Right kidney (tissue), 1 donor: ENCODE measurements around the gene CFTR.

Source experiments
- DNase-seq: peaks from one replicate; pipeline ENCODE4 v3.0.0-alpha.2; 2016

CFTR gene

DNA sequence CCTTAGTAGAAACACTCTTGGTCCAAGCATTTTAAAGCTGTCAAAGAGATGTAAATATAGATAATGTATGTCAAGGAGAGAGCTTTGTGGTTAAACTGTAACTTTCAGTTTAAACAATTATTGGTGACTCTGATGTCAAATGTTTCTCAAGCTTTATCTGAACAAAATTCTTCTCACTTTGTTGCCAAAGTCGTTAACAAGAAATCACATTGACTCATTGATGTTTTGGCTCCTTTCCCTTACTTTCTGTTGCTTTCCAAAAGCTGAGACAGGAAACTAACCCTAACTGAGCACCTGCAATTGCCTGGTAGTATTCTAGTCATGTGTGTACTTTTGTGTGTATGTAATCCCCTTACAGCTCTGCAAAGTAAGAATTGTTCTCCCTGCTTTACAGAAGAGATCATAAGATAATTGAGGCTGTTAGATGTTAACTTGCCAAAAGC lies 108.5 kb downstream of the CFTR start:
- no peak for DNase-seq

DNA sequence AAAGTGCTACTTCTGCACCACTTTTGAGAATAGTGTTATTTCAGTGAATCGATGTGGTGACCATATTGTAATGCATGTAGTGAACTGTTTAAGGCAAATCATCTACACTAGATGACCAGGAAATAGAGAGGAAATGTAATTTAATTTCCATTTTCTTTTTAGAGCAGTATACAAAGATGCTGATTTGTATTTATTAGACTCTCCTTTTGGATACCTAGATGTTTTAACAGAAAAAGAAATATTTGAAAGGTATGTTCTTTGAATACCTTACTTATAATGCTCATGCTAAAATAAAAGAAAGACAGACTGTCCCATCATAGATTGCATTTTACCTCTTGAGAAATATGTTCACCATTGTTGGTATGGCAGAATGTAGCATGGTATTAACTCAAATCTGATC lies 110.4 kb downstream of the CFTR start:
- no peak for DNase-seq

DNA sequence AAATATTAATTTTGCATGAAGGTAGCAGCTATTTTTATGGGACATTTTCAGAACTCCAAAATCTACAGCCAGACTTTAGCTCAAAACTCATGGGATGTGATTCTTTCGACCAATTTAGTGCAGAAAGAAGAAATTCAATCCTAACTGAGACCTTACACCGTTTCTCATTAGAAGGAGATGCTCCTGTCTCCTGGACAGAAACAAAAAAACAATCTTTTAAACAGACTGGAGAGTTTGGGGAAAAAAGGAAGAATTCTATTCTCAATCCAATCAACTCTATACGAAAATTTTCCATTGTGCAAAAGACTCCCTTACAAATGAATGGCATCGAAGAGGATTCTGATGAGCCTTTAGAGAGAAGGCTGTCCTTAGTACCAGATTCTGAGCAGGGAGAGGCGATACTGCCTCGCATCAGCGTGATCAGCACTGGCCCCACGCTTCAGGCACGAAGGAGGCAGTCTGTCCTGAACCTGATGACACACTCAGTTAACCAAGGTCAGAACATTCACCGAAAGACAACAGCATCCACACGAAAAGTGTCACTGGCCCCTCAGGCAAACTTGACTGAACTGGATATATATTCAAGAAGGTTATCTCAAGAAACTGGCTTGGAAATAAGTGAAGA lies 112.3 kb downstream of the CFTR start:
- DNase-seq: no peak

DNA sequence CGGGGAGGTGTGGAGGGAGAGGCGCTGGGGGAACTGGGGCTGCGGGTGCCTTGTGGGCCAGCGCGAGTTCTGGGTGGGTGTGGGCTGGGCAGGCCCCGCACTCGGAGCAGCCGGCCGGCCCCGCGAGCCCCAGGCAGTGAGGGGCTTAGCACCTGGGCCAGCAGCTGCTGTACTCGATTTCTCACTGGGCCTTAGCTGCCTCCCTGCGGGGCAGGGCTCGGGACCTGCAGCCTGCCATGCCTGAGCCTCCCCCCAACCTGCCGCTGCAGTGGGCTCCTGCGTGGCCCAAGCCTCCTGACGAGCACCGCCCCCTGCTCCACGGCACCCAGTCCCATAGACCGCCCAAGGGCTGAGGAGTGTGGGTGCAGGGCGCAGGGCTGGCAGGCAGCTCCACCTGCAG lies 116.3 kb downstream of the CFTR start:
- DNase-seq: no peak

DNA sequence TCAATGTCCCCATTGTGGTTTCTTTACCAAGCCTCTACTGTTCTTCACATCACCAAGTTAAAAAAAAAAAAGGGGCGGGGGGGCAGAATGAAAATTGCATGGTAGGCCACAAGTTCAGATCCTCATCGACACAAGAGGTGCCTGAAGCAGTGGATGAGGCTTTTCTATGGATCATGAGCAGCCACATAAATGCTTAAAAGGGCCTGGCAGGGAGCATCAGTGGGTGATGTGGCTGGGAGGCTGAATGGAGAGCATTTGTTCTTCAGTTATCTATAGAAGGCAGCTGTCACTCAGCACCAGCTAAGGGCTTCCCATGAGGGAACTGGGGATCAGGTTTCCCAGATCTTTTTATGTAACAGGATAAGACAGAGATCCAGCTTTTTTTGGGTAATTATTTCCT lies 117.9 kb downstream of the CFTR start:
- no peak for DNase-seq

DNA sequence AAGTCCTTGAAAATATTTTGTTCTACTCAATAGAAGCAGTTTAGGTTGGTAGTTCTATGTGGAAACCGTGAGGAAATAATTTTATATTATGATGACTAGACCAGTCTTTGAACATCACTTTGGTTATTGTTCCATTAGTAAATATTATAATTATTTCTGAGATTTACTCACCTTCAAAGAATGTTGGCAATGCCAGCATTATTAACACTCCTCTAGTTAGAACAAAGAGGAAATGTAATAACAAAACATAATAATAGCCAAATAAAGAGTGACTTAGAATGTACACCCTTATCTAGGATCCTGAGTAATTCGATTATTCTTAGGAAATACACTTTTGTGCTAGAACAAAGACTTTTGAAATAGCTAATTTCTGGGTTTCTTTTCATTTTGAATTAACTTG lies 121.1 kb downstream of the CFTR start:
- no peak for DNase-seq

DNA sequence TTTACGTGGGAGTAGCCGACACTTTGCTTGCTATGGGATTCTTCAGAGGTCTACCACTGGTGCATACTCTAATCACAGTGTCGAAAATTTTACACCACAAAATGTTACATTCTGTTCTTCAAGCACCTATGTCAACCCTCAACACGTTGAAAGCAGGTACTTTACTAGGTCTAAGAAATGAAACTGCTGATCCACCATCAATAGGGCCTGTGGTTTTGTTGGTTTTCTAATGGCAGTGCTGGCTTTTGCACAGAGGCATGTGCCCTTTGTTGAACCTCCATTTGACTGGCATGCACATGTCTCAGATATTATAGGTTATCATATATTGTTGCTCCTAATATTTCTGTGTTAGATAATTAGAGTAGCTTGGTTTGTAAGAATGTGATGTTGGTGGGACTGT lies 123.8 kb downstream of the CFTR start:
- DNase-seq: no peak

DNA sequence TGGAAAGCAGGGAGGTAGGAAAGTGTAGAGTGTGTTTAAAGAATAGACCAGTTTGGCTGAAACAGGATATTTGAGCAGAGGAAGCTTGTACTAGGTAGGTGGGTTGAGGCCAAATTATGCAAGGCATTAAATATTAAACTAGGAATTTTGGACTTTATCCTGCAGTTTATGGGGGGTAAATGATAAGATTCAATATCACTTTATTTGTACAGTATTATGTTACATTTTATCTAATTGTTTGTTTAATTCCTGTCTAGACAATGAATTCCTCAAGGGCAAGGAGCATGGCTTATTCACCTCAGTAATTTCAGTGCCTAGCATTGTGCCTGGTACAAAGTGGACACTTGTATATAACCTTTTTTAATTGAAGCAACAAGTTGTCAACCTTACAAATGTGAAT lies 125.9 kb downstream of the CFTR start:
- DNase-seq: no peak

DNA sequence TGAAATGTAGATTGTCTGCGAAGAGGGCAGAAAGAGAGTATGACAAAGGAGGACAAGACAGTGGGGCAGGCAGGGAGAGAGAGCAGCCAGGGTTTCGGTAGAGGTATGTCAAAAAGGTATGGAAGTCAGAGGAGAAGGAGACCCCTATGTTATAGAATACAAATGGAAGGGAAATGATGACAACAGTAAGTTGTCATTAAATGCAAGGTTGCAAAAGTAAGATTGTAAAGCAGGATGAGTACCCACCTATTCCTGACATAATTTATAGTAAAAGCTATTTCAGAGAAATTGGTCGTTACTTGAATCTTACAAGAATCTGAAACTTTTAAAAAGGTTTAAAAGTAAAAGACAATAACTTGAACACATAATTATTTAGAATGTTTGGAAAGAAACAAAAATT lies 126.3 kb downstream of the CFTR start:
- no peak for DNase-seq

DNA sequence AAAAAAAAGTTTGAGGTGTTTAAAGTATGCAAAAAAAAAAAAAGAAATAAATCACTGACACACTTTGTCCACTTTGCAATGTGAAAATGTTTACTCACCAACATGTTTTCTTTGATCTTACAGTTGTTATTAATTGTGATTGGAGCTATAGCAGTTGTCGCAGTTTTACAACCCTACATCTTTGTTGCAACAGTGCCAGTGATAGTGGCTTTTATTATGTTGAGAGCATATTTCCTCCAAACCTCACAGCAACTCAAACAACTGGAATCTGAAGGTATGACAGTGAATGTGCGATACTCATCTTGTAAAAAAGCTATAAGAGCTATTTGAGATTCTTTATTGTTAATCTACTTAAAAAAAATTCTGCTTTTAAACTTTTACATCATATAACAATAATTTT lies 130.6 kb downstream of the CFTR start:
- DNase-seq: no peak

DNA sequence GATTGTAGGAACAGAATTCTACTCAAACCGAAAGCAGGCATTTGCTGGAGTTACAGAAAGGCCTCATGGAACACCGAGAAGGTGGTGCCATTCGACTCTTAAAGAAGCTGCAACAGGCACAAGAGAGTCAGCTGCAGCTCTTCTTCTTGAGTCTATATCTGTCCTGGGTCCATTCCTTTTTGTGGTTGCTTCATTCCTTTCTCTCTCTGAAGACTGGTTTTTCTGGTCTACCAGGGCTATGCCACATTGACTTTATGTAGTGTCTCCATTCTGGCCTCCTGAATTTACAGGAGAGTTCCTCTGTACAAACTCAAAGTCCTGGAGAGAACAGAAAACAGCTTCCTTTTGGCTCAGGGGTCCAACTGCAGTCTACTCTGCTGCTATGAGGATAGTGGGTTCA lies 132.8 kb downstream of the CFTR start:
- DNase-seq: no peak

DNA sequence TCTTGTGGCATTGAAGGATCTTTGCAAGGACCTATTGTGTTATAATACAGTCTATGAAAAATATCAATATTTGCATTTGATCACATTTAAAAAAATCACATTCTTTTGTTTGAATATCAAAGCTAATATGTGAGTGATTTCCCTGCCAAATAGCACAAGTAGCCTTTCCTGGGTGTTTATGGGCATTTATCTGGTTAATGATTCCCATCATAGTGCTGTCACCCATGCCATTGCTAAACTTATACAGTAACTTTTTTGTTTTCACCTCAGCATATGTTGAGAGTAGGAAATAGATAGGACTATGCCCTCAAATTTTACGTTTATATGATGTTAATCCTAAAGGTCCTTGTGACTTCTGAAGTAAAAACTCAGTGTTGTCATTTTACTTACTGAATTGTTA lies 136.9 kb downstream of the CFTR start:
- no peak for DNase-seq

DNA sequence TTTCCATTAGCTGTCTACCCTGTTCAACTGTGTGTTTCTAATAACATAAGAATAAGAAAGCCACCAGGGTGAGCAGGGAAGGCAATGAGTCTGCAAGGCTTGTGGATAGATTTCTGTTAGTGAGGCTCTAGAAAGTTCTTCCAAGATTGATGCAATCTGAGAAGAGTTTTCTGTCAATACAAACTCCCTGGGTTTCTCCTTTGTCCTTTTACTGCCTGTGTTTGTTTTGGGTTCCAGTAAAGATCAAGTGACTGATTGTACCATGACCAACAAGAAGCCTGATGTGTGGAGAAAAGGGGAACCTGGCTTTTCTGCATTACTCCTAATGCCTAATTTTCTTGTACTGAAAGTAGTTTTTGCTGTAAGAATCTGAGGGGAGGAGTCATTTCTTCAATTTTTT lies 139.9 kb downstream of the CFTR start:
- no peak for DNase-seq

DNA sequence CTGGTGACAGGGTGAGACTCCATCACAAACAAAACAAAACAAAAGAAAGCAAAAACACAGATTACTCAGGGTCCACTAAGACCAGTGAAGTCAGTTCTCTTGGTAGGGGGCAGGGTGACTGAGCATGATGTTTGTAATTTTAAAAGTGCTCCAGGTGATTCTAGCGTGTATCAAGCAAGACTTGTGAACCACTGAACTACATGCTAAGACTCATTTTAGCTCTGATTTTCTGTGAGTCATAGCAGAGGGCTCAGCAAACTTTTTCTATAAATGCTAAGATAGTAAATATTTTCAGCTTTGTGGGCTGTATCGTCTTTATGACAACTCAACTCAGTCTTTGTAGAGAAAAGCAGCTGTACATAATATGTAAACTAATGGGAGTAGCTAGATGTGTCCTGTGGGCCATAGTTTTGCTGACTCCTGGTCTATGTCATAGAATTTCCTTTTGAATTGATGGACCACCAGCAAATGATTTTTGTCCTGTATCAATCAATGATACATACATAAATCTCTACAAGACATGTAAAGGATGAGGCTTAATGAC lies 141.3 kb downstream of the CFTR start:
- no peak for DNase-seq

DNA sequence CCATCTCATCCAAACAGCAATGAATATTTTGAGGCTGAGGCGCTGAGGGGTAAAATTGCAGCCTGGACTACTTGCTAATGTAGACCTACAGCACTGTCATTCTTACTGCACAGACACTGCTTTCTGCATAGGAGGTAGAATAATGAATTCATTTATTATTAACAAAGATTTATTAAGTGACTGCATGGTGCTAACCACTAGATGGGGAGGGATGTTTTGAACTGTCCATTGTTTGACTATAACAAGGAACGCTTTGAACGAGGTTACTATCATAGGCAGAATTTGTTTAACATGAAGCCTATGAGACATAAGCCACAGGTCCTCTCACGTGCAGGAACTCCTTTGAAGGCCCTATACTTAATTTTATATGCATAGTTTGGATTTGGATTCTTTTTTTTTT lies 143.8 kb downstream of the CFTR start:
- no peak for DNase-seq

DNA sequence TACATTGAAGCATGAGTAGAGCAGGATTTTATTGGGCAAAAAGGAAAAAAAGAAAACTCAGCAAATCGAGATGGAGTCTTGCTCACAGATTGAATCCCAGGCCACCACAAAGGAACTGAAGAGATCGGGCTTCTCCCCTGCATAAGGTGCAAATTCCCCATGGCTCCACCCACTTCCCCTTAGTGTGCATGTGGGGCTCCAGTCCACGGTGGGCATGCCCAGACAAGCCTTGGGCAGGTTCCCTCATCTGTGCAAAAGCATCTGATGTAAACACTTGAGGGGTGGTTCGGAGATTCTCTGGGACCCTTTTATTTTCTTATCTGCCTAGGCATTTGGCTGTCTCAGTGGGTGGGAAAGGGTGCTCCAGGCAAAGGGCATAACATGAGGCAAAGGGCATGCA lies 150.7 kb downstream of the CFTR start:
- no peak for DNase-seq

DNA sequence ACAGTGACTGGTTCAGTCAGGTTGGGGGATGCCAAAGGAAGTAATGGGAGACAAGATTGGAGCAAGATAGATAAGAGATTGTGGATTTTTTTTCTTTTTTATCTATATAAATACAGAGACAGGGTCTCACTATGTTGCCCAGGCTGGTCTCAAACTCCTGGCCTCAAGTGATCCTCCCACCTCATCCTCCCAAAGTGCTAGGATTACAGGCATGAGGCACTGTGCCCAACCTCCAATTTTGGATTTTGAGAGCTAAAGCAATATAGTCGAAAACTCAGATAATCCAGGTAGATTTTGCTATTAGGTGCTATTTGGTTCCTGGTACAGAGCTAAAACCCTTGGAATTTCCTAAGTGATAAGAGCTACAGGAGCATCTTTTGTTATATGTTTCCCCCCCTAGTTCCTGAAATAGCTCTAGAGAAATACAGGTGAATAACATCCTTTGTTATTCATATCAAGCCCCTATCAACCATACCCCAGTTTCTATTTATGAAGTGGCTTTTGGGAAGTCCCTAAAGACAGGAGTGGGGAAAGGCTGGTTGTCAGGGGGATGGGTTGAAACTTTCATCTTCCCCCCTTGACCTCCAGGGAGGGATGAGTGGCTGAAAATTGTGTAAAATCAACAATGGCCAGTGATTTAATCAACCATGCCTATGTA lies 151.2 kb downstream of the CFTR start:
- no peak for DNase-seq

DNA sequence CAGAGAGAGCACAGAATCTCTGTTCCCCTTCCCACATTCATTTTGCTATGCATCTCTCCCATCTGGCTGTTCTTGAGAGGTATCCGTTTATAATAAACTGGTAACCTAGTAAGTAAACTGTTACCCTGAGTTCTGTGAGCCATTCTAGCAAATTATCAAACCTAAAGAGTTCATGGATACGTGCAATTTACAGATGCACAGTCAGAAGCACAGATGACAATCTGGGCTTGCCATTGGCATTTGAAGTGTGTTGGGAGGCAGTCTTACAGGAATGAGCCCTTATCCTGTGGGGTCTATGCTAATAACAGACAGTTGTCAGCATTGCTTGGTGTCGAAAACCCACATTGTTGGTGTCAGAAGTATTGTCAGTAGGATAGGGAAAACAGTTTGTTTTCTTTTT lies 151.8 kb downstream of the CFTR start:
- no peak for DNase-seq

DNA sequence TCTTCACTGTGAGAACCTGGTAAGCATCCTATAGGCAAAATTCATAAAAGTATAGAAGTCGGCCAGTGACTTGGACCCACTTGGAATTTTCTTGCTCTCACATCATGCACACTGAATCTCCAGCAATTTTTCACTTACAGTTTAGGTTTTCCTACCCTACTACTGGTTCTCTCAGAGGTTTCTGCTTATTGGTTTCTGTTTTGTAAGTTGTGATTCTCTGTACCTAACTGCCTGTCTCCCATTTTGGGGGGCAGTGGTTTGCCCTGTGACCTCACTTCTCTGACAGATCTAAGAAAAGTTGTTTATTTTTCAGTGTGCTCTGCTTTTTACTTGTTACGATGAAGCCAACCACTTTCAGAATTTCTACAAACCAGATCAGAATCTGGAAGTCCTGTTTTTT lies 158.1 kb downstream of the CFTR start:
- no peak for DNase-seq

DNA sequence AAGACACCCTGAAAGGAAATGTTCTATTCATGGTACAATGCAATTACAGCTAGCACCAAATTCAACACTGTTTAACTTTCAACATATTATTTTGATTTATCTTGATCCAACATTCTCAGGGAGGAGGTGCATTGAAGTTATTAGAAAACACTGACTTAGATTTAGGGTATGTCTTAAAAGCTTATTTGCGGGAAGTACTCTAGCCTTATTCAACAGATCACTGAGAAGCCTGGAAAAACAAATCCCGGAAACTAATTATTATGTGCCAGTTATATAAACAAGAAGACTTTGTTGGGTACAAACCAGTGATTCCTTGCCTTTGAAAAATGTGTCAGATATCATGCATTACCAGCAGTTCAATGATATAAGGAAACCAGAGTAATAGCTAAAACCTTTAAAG lies 160.1 kb downstream of the CFTR start:
- DNase-seq: no peak

DNA sequence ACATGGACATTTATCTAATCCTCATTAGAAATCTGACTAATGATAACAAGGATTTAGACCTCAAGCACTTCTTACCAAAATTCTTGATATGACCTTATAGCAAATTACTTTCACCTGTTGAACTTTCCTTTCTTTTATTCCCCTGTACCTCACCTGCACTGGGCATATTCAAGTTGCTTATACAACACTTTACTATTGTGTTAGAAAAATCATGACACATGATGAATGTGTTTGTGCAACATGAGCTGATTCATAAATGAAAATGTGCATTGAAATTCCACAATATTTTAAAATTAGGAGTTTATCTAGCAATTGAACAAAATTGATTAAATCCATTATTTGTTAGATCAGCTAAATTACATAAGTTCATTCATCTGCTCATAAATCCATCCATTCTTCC lies 160.6 kb downstream of the CFTR start:
- no peak for DNase-seq

DNA sequence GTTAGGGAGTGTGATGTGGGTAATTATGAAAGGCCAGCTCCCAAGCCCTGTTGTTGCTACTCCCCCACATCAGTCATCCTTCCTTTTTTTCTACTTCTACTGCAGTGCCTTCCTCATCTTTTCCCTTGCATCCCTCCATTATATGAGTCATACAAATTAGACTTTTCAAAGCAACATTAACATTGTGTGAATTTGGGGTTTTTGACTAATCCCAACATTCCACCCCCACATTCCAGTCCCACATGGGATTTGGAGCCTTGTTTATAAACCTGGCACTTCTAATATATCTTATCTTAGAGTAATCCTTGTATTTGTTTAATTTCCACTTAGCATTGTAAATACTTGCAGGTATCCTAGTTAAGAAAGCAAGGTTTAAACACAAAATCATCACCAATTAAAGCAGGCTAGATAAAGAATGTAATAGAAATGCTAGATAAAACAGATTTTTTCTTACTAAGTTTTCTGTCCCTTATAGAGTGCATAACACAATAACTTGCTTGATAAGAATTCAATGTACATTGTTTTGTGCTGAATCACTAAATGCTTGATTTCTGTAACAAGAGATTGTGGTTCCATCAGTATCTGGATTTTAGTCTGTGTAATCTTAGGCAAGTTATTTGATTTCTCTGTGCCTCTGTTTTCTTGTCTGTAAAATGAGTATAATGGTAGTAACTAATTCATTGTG lies 165.8 kb downstream of the CFTR start:
- no peak for DNase-seq

DNA sequence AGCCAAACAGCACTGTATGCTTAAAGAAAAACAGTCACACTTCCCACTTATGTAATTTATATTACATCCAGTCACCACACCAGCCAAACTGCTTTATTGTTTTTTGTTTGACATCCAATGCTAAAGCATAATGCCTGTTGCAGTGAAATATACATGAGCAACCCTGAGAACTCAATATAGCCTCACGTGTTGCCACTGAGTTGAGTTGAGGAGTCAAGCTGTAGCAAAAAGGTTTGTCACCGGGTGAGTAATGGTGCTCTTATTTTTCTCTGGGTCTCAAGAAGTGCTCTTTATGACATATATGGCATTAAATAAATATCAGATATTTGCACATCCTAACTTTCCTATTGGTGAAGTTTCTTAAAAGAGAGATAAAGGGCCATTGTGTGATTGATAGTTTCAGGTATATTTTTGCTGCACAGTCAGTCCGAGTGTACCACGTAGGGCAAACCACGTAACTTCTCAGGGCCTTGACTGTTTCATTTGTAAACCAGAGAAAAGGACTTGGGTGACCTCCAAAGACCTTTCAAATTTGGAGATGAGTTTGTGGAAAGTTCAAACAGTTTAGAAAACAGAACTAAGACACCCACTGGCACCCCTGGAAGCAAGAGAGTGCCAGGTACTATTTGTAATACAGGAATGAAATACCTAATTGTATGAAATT lies 168.5 kb downstream of the CFTR start:
- DNase-seq: no peak
